ENCODE measurements around the gene GSTP1. TPM values are rescaled to one million over a fixed set of nuclear protein-coding genes. Genes with fewer than 3 reads are reported as not detected.
"Not testable (repeated sequence)": the region's sequence is repeated elsewhere in the genome, so short reads cannot be mapped to it uniquely, and the experiment has no call there.

The GSTP1 gene
- total RNA-seq: 833 and 1,138 TPM in 2 replicates

- peak; percentile 91 for DNase-seq
Observed at GRCh38 chr11:67583247-67584204, at the start of gene GSTP1. GSTP1 (plus strand) TSS chr11:67583812; CDS start chr11:67583844, 32 bp downstream.

DNA sequence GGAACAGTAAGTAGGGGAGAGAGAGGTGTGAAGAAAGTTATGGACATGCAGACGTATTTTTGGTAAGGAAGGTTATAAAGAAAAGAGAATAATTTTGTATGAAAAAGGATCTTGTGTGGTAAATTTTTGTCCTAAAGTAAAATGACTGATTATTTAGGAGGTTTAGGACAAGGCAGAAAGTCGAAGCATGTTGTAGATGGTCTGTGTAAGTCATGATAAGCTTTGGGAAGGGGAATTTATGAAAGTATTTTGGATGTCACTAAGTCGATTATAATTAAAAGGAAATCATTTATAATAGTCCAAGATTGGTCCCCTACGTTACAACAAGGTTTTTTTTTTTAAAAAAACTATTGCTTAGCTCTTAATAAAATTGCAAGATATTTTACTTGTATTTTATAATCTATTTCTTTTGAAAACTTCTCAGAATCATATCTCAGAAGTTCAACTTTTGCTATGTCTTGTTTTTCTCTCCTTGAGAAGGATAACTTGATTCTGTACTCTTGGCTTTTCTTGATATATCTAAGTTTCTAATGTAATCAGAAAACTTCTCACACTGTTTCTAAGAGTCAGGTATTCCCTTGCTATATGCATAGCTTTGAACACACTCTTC lies 49.4 kb upstream of the GSTP1 start:
- DNase-seq: no peak

DNA sequence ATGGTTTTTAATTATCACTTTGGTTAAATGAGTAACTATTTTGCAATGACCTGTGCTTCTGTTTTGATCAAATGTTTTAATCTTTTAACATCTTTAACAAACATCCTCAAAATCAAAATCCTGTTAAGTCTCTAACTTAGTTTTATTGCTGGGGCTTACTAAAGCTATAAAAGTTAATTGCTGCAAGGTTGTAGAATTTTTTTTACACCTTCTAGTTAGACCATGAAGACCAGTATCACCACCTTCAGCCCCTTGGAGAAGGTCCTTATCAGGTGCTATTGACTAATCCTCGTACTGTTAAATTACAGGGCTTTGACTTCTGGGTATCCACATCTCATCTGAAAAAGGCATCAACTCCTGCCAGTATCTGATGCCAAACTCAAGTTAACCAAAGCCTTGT lies 48.1 kb upstream of the GSTP1 start:
- DNase-seq: no peak

DNA sequence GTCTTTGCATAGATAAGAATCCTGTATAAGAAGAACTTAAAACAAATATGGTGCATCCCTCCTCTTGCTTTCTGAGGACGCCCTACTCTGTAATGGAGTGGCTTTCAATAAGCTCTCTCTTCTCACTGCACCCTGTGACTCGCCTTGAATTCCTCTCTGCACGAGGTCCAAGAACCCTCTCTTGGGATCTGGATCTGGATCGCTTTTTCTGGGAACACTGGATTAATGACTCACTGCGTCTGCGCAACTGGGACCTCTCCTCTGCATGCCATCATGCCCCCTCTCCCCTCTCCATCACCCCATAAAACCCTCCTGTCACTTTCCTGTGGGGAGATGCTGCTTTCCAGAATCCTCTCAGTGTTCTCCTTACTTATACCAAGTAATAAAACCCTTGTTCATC lies 45.3 kb upstream of the GSTP1 start:
- no peak for DNase-seq

DNA sequence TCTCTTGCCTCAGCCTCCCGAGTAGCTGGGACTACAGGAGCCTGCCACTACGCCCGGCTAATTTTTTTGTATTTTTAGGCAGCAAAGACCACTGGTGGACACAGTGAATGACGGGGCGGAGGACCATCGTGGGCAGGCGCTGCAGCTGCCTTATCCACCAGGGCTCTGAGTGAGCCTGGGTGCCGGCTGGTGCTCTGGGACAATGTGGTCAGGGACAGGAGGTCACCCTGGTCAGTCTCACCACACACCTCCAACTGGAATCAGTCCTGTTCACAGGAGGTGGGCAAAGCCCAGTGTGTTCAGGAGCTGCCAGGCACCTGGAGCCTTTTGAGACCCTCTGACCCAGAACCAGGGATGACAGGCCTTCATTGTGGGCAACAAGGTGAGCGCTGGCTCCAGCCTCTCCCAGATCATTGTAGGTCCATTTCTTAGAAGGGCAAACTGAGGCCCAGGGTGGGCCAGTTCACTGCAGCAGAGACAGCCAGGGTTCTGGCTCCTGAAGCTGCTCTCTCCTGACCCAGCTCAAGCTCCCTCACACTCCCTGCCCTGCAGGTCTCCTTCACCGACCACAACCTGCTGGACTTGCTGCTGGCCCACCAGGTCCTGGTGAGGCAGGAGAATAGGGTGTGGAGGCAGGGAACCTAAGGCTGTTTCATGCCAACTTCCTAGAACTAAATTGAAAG lies 44.6 kb upstream of the GSTP1 start:
- DNase-seq: no peak

- no peak for DNase-seq
Observed at GRCh38 chr11:67539550-67539949, 44.1 kb upstream of the GSTP1 start.

- DNase-seq: no peak
Observed at GRCh38 chr11:67541198-67541597, 42.4 kb upstream of the GSTP1 start.

DNA sequence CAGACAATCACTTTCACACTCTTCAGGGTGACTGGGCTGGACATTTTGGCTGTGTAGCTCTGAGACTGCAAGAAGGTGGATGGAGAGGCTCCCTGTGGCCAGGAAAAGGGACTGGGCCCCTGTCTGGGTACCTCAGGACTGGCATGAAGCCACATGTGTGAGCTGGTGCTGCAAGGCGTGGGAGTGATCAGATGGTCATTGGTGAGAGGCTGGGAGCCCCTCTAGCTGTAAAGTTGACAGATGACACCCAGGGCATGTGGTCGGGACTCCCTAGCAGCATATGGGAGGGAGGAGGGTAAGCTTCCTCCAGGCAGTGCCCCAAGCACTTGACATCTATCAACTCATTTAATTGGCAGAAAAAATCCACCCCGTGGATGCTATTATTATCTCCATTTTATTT lies 41.4 kb upstream of the GSTP1 start:
- no peak for DNase-seq

GRCh38 chr11:67542971-67543370 lies 40.6 kb upstream of the GSTP1 start:
- DNase-seq: no peak

DNA sequence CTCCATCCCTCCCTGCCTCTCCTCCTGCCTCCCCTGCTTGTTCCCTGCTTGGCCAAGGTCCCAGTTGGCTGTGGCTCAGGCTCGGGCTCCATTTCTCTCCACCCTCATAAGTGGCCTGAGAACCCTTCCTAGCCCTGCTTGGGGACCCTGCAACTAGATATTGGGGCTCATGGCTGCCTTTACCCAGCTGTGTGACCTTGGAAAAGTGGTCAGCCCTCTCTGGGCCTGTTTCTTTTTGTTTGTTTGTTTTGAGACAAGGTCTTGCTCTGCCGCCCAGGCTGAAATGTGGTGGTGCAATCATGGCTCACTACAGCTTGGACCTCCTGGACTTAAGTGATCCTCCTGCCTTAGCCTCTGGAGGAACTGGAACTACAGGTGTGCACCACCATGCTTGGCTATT lies 40.0 kb upstream of the GSTP1 start:
- DNase-seq: no peak

GRCh38 chr11:67544616-67545242 lies 38.9 kb upstream of the GSTP1 start:
- DNase-seq: no peak

DNA sequence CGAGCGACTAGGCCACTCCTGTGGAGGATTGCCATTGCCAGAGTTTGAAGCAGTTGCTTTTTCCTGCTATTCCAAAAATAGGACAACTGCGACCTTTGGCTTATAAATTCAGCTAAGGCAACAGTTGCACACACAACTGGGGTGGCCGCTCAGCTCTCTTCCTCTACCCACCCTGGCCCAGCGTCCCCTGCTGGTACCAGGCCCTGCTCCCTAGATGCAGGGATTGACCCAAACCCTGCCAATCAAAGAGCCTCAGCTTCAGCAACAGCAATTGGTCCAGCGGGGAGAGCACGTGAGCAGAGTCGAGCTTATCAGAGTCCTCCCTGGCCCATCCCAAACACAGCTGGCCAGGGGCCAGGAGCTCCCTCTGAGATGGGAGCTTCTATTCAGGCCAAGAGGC lies 38.3 kb upstream of the GSTP1 start:
- DNase-seq: peak; percentile 11

DNA sequence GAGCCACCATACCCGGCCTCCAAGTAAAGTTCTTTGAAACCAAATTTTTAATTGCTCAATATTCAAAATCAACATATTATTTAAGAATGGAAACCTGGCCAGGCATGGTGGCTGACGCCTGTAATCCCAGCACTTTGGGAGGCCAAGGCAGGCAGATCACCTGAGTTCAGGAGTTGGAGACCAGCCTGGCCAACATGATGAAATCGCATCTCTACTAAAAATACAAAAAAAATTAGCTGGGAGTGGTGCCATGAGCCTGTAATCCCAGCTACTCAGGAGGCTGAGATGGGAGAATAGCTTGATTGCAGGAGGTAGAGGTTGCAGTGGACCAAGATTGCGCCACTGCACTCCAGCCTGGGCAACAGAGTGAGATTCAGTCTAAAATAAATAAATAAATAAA lies 35.5 kb upstream of the GSTP1 start:
- DNase-seq: not testable (repeated sequence)

GRCh38 chr11:67548555-67549110 lies 35.0 kb upstream of the GSTP1 start:
- DNase-seq: no peak

GRCh38 chr11:67551127-67551526 lies 32.5 kb upstream of the GSTP1 start:
- no peak for DNase-seq

GRCh38 chr11:67551697-67552096 lies 31.9 kb upstream of the GSTP1 start:
- DNase-seq: not testable (repeated sequence)

GRCh38 chr11:67556244-67556643 lies 27.4 kb upstream of the GSTP1 start:
- DNase-seq: no peak

DNA sequence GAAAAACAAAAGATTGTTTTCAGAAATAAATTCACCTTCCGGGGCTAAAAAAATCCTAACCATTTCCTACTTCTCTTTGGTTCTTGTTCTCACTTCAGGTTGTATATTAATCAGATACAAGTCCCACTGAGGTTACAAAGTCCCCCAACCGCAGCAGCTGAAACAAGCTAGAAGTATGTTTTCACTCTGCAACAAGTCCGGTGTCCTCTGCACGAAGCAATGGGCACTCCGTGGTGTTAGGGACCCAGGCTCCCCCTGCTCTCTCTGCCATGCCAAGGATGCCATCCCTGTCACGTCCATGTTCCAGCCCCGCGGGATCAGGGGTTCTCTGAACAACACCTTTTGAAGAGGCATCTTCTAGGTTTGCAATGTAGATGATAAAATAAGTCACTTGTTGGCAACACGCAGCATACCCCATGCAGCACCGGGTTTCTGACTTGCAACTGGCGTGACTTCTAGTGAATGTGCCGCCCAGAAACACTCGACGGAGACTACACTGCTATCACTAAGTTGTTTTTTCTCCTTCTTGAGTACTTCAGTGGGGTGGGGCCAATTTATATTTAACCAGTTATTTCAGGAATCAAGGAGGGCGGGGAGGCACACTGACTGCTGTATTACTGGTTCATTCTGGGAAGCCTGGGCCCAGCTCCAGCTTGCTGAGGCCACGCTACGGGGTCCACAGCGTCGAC lies 25.4 kb upstream of the GSTP1 start:
- no peak for DNase-seq

DNA sequence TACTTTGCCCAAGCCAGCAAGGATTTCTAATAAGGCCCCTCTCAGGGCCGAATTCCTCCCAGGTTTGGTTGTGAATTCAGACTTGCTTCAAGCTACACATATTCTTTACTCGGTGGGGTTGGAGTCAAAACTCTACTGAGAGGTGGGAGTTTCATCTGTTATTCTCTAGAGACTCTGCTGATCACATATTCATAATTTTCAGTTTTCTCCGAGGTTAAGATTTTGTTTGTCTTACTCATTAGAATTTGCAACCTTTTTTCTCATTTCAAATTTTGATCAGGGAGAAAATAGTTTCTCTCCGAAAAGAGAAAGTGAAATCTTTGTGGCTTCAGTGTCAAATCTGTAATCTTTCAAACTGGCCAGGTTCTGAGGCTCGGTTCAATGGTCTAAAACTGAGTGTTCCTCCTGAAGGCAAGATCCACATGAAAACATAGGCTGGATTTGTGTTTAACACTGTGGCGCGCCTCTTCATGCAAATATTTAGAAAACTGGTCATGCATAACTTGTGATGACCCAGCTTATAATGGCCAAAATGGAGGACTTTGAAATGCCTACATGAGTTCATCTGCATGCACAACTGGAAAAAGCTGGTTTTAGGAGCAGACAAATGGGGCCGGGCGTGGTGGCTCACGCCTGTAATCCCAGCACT lies 21.5 kb upstream of the GSTP1 start:
- no peak for DNase-seq

GRCh38 chr11:67562963-67563704 lies 20.5 kb upstream of the GSTP1 start:
- peak; percentile 50 for DNase-seq

DNA sequence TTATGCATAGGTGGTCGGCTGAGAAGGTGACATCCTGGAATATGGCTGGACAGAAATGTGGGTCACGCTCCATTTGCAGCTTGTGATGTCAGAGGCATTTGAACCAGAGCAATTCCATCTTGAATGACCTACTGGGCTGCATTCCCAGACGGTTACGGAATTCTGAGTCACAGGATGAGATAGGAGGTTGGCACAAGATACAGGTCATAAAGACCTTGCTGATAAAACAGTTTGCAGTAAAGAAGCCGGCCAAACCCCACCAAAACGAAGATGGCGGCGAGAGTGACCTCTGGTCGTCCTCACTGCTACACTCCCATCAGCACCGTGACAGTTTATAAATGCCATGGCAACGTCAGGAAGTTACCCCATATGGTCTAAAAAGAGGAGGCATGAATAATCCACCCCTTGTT lies 19.9 kb upstream of the GSTP1 start:
- peak; percentile 94 for DNase-seq
